Uterus (tissue), 2 donors: ENCODE measurements around the gene ACTL8.

ENCODE experiments used
- POLR2A ChIP-seq, 2 donors: fragments of 450-650 bp; IDR thresholded peaks; one replicate each; pipeline ENCODE4 v1.6.1; 2016; ENCODE audit warnings: antibody characterized with exemption in 2 of 2, mild to moderate bottlenecking in 1 of 2, moderate library complexity in 1 of 2
- TF ChIP-seq, protein P1 (sequence below), 4 experiments: fragments of 200-600 bp in 2 of 4; fragments of 450-650 bp in 2 of 4; sonication (generic) in 2 of 4; IDR thresholded peaks; one replicate each; pipeline ENCODE4 v1.5.1; 2016 to 2019; ENCODE audit warnings: antibody characterized with exemption in 4 of 4, mild to moderate bottlenecking in 2 of 4, moderate library complexity in 1 of 4

DNA sequence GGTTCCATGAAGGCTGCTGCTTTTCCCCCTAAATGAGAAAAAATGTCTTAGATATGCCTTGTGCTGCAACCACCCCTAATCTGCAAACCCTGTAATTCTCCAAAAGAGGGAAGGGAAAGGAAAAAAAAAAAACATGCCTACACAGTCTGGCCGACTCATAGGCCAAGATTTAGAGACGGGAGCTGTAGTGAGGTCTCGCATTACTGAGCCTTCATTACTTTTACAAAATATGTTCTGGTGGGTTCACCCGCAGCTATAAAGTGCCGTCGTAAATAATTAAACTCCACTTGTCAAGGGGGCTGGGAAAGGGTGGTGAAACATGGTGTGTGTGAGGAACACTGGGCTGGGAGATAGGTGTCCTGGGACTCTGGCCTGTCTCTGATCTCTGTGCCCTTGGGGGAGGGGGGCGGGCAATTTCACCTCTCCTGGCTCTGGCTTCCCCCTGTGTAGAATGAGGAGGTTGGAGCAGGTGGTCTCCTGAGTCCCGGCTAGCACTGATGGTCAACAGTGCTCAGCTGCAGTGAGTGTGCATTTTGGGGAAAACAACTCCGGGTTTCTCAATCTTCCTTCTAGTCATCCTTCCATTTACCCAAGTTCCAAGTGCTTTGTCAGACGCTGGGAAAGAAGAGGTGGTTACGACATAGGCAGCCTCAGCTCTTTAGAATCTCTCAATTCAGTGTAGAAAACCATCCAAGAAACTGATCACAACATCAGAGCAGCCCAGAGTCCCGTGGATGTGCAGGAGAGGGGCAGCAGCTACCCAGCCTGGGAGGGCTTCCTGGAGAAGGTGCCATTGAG lies 82.3 kb downstream of the ACTL8 start:
- TF ChIP-seq, protein P1, sequence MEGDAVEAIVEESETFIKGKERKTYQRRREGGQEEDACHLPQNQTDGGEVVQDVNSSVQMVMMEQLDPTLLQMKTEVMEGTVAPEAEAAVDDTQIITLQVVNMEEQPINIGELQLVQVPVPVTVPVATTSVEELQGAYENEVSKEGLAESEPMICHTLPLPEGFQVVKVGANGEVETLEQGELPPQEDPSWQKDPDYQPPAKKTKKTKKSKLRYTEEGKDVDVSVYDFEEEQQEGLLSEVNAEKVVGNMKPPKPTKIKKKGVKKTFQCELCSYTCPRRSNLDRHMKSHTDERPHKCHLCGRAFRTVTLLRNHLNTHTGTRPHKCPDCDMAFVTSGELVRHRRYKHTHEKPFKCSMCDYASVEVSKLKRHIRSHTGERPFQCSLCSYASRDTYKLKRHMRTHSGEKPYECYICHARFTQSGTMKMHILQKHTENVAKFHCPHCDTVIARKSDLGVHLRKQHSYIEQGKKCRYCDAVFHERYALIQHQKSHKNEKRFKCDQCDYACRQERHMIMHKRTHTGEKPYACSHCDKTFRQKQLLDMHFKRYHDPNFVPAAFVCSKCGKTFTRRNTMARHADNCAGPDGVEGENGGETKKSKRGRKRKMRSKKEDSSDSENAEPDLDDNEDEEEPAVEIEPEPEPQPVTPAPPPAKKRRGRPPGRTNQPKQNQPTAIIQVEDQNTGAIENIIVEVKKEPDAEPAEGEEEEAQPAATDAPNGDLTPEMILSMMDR (IDR thresholded peaks at IDR 0.05), result no peak
- no peak for TF ChIP-seq POLR2A (IDR thresholded peaks at IDR 0.05)
